GM18868 (cell line): ENCODE results near the gene FBXO36.
"Not testable (repeated sequence)": the region's sequence is repeated elsewhere in the genome, so short reads cannot be mapped to it uniquely, and the experiment has no call there.

ENCODE experiments used
- ATAC-seq: cut with Tn5 transposase; IDR thresholded peaks from one replicate; pipeline ENCODE4 v1.9.1; 2021; ENCODE audit warnings: mild to moderate bottlenecking, moderate library complexity; ENCODE audit not compliant: unreplicated experiment

FBXO36 gene

GRCh38 chr2:229910832-229911412, 11.4 kb upstream of the FBXO36 start:
- ATAC-seq = peak; percentile 61

GRCh38 chr2:229914171-229914570, 8.1 kb upstream of the FBXO36 start:
- ATAC-seq = no peak

- no peak for ATAC-seq
These were observed 4.5 kb upstream of the FBXO36 start for GRCh38 chr2:229917793-229918192.

GRCh38 chr2:229920011-229920641, 2.2 kb upstream of the FBXO36 start:
- no peak for ATAC-seq

GRCh38 chr2:229921101-229921891, 1.0 kb upstream of the FBXO36 start:
- ATAC-seq = peak; percentile 23

GRCh38 chr2:229921892-229922448, 333 bp upstream of the FBXO36 start, which contains the start of gene TRIP12:
TRIP12 (minus strand) TSS chr2:229922009; CDS start chr2:229880079, 41,930 bp downstream.
- peak; percentile 70 for ATAC-seq

GRCh38 chr2:229924541-229924940, 2.2 kb downstream of the FBXO36 start:
- not testable (repeated sequence) for ATAC-seq

GRCh38 chr2:229925201-229925600, 2.9 kb downstream of the FBXO36 start:
- ATAC-seq = no peak

- ATAC-seq = no peak
These were observed 5.6 kb downstream of the FBXO36 start for GRCh38 chr2:229927817-229928321.

- no peak for ATAC-seq
These were observed 8.4 kb downstream of the FBXO36 start for GRCh38 chr2:229930656-229931055.

GRCh38 chr2:229931241-229931640, 8.9 kb downstream of the FBXO36 start:
- no peak for ATAC-seq

GRCh38 chr2:229937537-229937936, 15.2 kb downstream of the FBXO36 start:
- ATAC-seq = no peak

GRCh38 chr2:229942671-229943070, 20.4 kb downstream of the FBXO36 start:
- no peak for ATAC-seq

GRCh38 chr2:229943171-229943570, 20.9 kb downstream of the FBXO36 start:
- no peak for ATAC-seq

- no peak for ATAC-seq
These were observed 21.6 kb downstream of the FBXO36 start for GRCh38 chr2:229943770-229944449.

GRCh38 chr2:229945975-229946374, 23.7 kb downstream of the FBXO36 start:
- ATAC-seq = no peak

- peak; percentile 93 for ATAC-seq
These were observed 25.2 kb downstream of the FBXO36 start for GRCh38 chr2:229947544-229947943.

GRCh38 chr2:229952256-229952835, 30.0 kb downstream of the FBXO36 start:
- no peak for ATAC-seq

- no peak for ATAC-seq
These were observed 33.4 kb downstream of the FBXO36 start for GRCh38 chr2:229955663-229956062.

- ATAC-seq = no peak
These were observed 34.2 kb downstream of the FBXO36 start for GRCh38 chr2:229956491-229956890.
